K562 (cell line): ENCODE results near the gene OR2T8. TPM values are rescaled to one million over a fixed set of nuclear protein-coding genes. Genes with fewer than 3 reads are reported as not detected.
A peak's percentile ranks its signal among the peaks of the same experiment; 100 is the strongest.

Experiments used
- ATAC-seq: fragments of 200-7000 bp; cut with Tn5 transposase; 3 replicates; pipeline ENCODE4 v1.9.1; 2020; ENCODE audit warnings: moderate library complexity
- BruUV-seq: library from RNA; stranded (reverse); fragments of 400-500 nt; replicated peaks from 2 replicates; lab custom pipeline; 2021; lab: Mats Ljungman, UMichigan
- CTCF ChIA-PET: fragments of 300-600 bp; formaldehyde crosslinking; extraction: SDS; loops from one replicate; lab custom pipeline; 2021; ENCODE audit warnings: low intra/inter-chr PET ratio; lab: Yijun Ruan, JAX
- POLR2A ChIA-PET: fragments of 300-600, 350-650 bp; sonication (Branson Sonifier 250); formaldehyde crosslinking; extraction: SDS; loops from one replicate; lab custom pipeline; 2021; ENCODE audit warnings: antibody characterized with exemption, inconsistent platforms; lab: Yijun Ruan, JAX
- DNase-seq, 4 experiments: peaks; one replicate each; pipeline versions ENCODE4 v3.0.0 to v3.0.0-alpha.2; 2011 to 2018; ENCODE audit warnings: low spot score in 3 of 4, mixed read lengths in 3 of 4; ENCODE audit errors: extremely low read depth in 1 of 4
- FAIRE-seq: peaks from 2 replicates; lab custom pipeline; 2011; peaks lifted over from hg19 to GRCh38; lab: Jason Lieb, UNC
- H2AFZ ChIP-seq: 2 replicates; pipeline ENCODE4 v1.6.0; 2011; ENCODE audit warnings: low read depth, low read length, control low read depth, inconsistent platforms
- H3K27ac ChIP-seq: fragments of 200-600 bp; 3 replicates; pipeline ENCODE4 v1.8.0; 2011; ENCODE audit warnings: low read depth, mild to moderate bottlenecking, control low read depth, inconsistent platforms, low read length, moderate library complexity, mixed read lengths; ENCODE audit errors: extremely low read depth
- H3K27me3 ChIP-seq, 2 experiments: fragments of 300-600 bp in 1 of 2; 2 replicates in 1 of 2; 3 replicates in 1 of 2; pipeline versions ENCODE4 v1.6.0 to v1.8.0; 2011; ENCODE audit warnings: inconsistent platforms in 2 of 2, low read length in 2 of 2, mild to moderate bottlenecking in 1 of 2, mixed read lengths in 1 of 2, moderate library complexity in 1 of 2; ENCODE audit not compliant: control insufficient read depth in 2 of 2, insufficient read depth in 2 of 2
- H3K36me3 ChIP-seq: fragments of 300-600 bp; 3 replicates; pipeline ENCODE4 v1.8.0; 2011; ENCODE audit warnings: mild to moderate bottlenecking, low read length, inconsistent platforms; ENCODE audit not compliant: control insufficient read depth, insufficient read depth
- H3K4me1 ChIP-seq, 2 experiments: fragments of 200-600 bp in 1 of 2; replicated peaks in 1 of 2; 2 replicates in 1 of 2; 3 replicates in 1 of 2; pipeline versions ENCODE4 v1.5.1 to v1.8.0; 2011; ENCODE audit warnings: inconsistent platforms in 2 of 2, low read length in 2 of 2, mild to moderate bottlenecking in 1 of 2, mixed read lengths in 1 of 2, moderate library complexity in 1 of 2; ENCODE audit not compliant: control insufficient read depth in 2 of 2, insufficient read depth in 2 of 2
- H3K4me2 ChIP-seq: 2 replicates; pipeline ENCODE4 v1.6.1; 2011; ENCODE audit warnings: low read length, control low read depth, inconsistent platforms, mixed read lengths; ENCODE audit not compliant: insufficient read depth
- H3K4me3 ChIP-seq: fragments of 200-600 bp; sonication (generic), shearing (Covaris generic); 2 replicates; pipeline ENCODE4 v1.5.1; 2016; ENCODE audit warnings: control low read depth, inconsistent platforms
- H3K79me2 ChIP-seq: fragments of 200-600 bp; 3 replicates; pipeline ENCODE4 v1.8.0; 2011; ENCODE audit warnings: low read length, inconsistent platforms; ENCODE audit not compliant: control insufficient read depth, insufficient read depth
- H3K9ac ChIP-seq, 2 experiments: 2 replicates each; pipeline versions ENCODE4 v1.6.0 to v1.6.1; 2011; ENCODE audit warnings: low read depth in 2 of 2, low read length in 2 of 2, control low read depth in 1 of 2, inconsistent platforms in 1 of 2, mild to moderate bottlenecking in 1 of 2, mixed read lengths in 1 of 2; ENCODE audit not compliant: insufficient read depth in 1 of 2
- H3K9me1 ChIP-seq: one replicate; pipeline ENCODE4 v1.6.0; 2011; ENCODE audit warnings: inconsistent platforms, mild to moderate bottlenecking, low read length, moderate library complexity; ENCODE audit not compliant: control insufficient read depth, insufficient read depth
- H3K9me3 ChIP-seq: replicated peaks from 2 replicates; pipeline ENCODE4 v1.5.1; 2011; ENCODE audit warnings: low read depth, low read length, inconsistent platforms; ENCODE audit not compliant: control insufficient read depth, insufficient read depth
- H4K20me1 ChIP-seq: replicated peaks from 2 replicates; pipeline ENCODE4 v1.6.1; 2011; ENCODE audit warnings: low read length, inconsistent platforms, mixed read lengths; ENCODE audit not compliant: control insufficient read depth, insufficient read depth
- CBFA2T3 ChIP-seq: fragments of 450-650 bp; IDR thresholded peaks from 2 replicates; pipeline ENCODE4 v1.6.1; 2017
- CHD1 ChIP-seq: fragments of 200-600 bp; sonication (generic); IDR thresholded peaks from one replicate; pipeline ENCODE4 v1.6.1; 2012; ENCODE audit warnings: mild to moderate bottlenecking, moderate library complexity, low read length, inconsistent platforms
- CREB1 ChIP-seq, 2 experiments: sonication (generic) in 1 of 2; formaldehyde crosslinking in 1 of 2; IDR thresholded peaks; 2 replicates each; pipeline versions ENCODE4 v1.6.1 to v1.8.0; 2012 to 2022; ENCODE audit warnings: inconsistent platforms in 1 of 2, mild to moderate bottlenecking in 1 of 2, missing genetic modification reagents in 1 of 2, moderate library complexity in 1 of 2
- CREB5 ChIP-seq: fragments of 250-450 bp; sonication (Bioruptor Pico); IDR thresholded peaks from 2 replicates; pipeline ENCODE4 v1.5.0; 2020; ENCODE audit warnings: mild to moderate bottlenecking
- CTCFL ChIP-seq: IDR thresholded peaks from 2 replicates; pipeline ENCODE4 v1.6.1; 2011; ENCODE audit warnings: borderline replicate concordance, low read depth, mild to moderate bottlenecking, moderate library complexity, low read length; ENCODE audit not compliant: insufficient read depth, poor library complexity, severe bottlenecking
- GTF2F1 ChIP-seq: IDR thresholded peaks from 2 replicates; pipeline ENCODE4 v1.6.1; 2011; ENCODE audit warnings: low read depth, low read length, improper control_type of control experiment
- HINFP ChIP-seq: fragments of 450-650 bp; conservative IDR thresholded peaks from 2 replicates; pipeline ENCODE4 v1.6.1; 2016; ENCODE audit warnings: missing genetic modification characterization, low read depth, mild to moderate bottlenecking, control low read depth, missing compliant biosample characterization
- ID3 ChIP-seq, 2 experiments: fragments of 250-450 bp in 1 of 2; fragments of 450-650 bp in 1 of 2; sonication (Bioruptor Pico) in 1 of 2; IDR thresholded peaks; 2 replicates each; pipeline versions ENCODE4 v1.6.1 to v1.8.0; 2016 to 2021; ENCODE audit warnings: mild to moderate bottlenecking in 2 of 2, moderate library complexity in 2 of 2, missing compliant biosample characterization in 1 of 2, missing genetic modification characterization in 1 of 2
- JUND ChIP-seq, 2 experiments: IDR thresholded peaks; 2 replicates in 1 of 2; 3 replicates in 1 of 2; pipeline ENCODE4 v1.6.1; 2011; ENCODE audit warnings: borderline replicate concordance in 2 of 2, low read depth in 2 of 2, low read length in 2 of 2, improper control_type of control experiment in 1 of 2, missing biosample characterization in 1 of 2, missing genetic modification characterization in 1 of 2, missing genetic modification reagents in 1 of 2
- KLF6 ChIP-seq: fragments of 250-450 bp; sonication (Bioruptor Pico); IDR thresholded peaks from 2 replicates; pipeline ENCODE4 v1.4.0; 2020; ENCODE audit warnings: mild to moderate bottlenecking, moderate library complexity, borderline replicate concordance
- NFRKB ChIP-seq: fragments of 450-650 bp; IDR thresholded peaks from 2 replicates; pipeline ENCODE4 v1.6.1; 2016; ENCODE audit warnings: low read depth
- SMAD2 ChIP-seq: fragments of 150-350 bp; IDR thresholded peaks from 2 replicates; pipeline ENCODE4 v1.6.1; 2014; ENCODE audit warnings: low read depth, mild to moderate bottlenecking, low read length
- ZNF121 ChIP-seq: sonication (generic); formaldehyde crosslinking; conservative IDR thresholded peaks from 2 replicates; pipeline ENCODE4 v1.8.0; 2022; ENCODE audit warnings: missing genetic modification reagents
- ZNF431 ChIP-seq: sonication (generic); formaldehyde crosslinking; IDR thresholded peaks from 2 replicates; pipeline ENCODE4 v1.8.0; 2022; ENCODE audit warnings: mild to moderate bottlenecking, missing genetic modification reagents
- WGBS: fragments of 100-300 bp; shearing (Covaris generic); methylation state at CpG from one replicate; pipeline ENCODE4 v1.1.6; 2016; ENCODE audit warnings: low coverage, mixed read lengths; ENCODE audit not compliant: insufficient coverage; ENCODE audit errors: missing lambda C conversion rate; 5-methylcytosine and 5-hydroxymethylcytosine counted together
- in situ Hi-C: fragments of 300-500 bp; cut with MboI; formaldehyde crosslinking; loops from 4 replicates; pipeline ENCODE4 v1.15.0; 2018; ENCODE audit warnings: inconsistent platforms, mixed read lengths
- intact Hi-C: fragments of 100-400 bp; cut with micrococcal nuclease; formaldehyde crosslinking; loops from 2 replicates; pipeline ENCODE4 v1.14.2; 2022
- polyA plus RNA-seq, 8 experiments: library from polyadenylated mRNA; depleted of rRNA in 4 of 8; stranded (reverse) in 5 of 8; unstranded in 3 of 8; fragments of >200 nt; fragmentation: Nextera tagmentation in 2 of 8; fragmentation: Illumina TruSeq in 1 of 8; extraction: Ambion mirVana in 2 of 8; extraction: Trizol in 1 of 8; gene quantifications; 2 replicates each; pipeline versions ENCODE4 v1.2.1 to v1.2.3, GENCODE V29; 2011 to 2014; ENCODE audit warnings: inconsistent platforms in 1 of 8, missing spikeins in 1 of 8
- total RNA-seq, 7 experiments: library from RNA; depleted of rRNA in 6 of 7; stranded (reverse); fragments of >200 nt in 6 of 7; fragmentation: Illumina TruSeq in 2 of 7; extraction: Trizol in 2 of 7; gene quantifications; 2 replicates each; pipeline versions ENCODE4 v1.2.1 to v1.2.3, GENCODE V29; 2011 to 2021; ENCODE audit warnings: low replicate concordance in 1 of 7

Gene OR2T8
- total and polyA plus RNA-seq, 9 of the 15 experiments (the other 6 are each of a cell fraction or from before 2014, with no cell fraction given) = 0.08 to 0.46 (median 0.31) TPM; not detected in 3

- no peak for TF ChIP-seq HINFP
Observed at GRCh38 chr1:247935781-247936180, 15.7 kb downstream of the OR2T8 start (continued).

GRCh38 chr1:247936415-247936814, 16.4 kb downstream of the OR2T8 start:
- CTCF ChIA-PET = interaction anchor here (0.7 to 1.0 kb wide), 4 partner anchors 68 to 873 kb away, joined by 3 read pairs; no protein-coding TSS in a partner anchor
- no peak overlapping the region for H3K27ac ChIP-seq
- DNase-seq (no peak), FAIRE-seq (no peak), ATAC-seq (no peak)
- no peak overlapping the region for H3K4me3 ChIP-seq
- no peaks in the 10 kb centered on the region for H3K79me2 ChIP-seq
- H4K20me1 ChIP-seq = no peaks in the 10 kb centered on the region
- no peak overlapping the region for H3K4me2 ChIP-seq
- no peaks in the 10 kb centered on the region for H3K9me1 ChIP-seq
- POLR2A ChIA-PET = no interaction called here
- no peaks in the 10 kb centered on the region for H3K36me3 ChIP-seq
- peaks cover 7% of the 10 kb centered on the region; the same call in 1 of the 2 replicates for H3K9me3 ChIP-seq
- intact Hi-C loops (loop anchor here (5.0 to 10.0 kb wide), 4 partner anchors 104 to 871 kb away; no protein-coding TSS in a partner anchor), in situ Hi-C loops (no loop called here)
- no peak overlapping the region for H3K9ac ChIP-seq
- peaks cover 0 to 11% of the 10 kb centered on the region in 2 experiments; a peak in 2 of 5 replicates for H3K4me1 ChIP-seq
- H2AFZ ChIP-seq = peak overlapping the region; percentile 98; the same call in 1 of the 2 replicates
- WGBS = 57% methylated on average over 18 of the region's 18 CpGs
- BruUV-seq = no TSS peak
- H3K27me3 ChIP-seq = no peaks in the 10 kb centered on the region
- no peak for TF ChIP-seq GTF2F1
- TF ChIP-seq ZNF431 (CRISPR knock-in tag) = no peak
- TF ChIP-seq CHD1 = no peak
- no peak for TF ChIP-seq KLF6 (CRISPR knock-in tag)
- no peak for TF ChIP-seq ZNF121
- TF ChIP-seq ID3 (CRISPR knock-in tag; IDR thresholded peaks at IDR 0.05) = no peak
- no peak for TF ChIP-seq ID3 (tag; IDR thresholded peaks at IDR 0.05)
- no peak for TF ChIP-seq SMAD2
- no peak for TF ChIP-seq CBFA2T3
- TF ChIP-seq CTCFL = no peak
- TF ChIP-seq CREB1 (IDR thresholded peaks at IDR 0.05) = no peak
- no peak for TF ChIP-seq CREB1 (CRISPR knock-in tag; IDR thresholded peaks at IDR 0.05)
- TF ChIP-seq CREB5 (CRISPR knock-in tag) = no peak
- TF ChIP-seq JUND (IDR thresholded peaks at IDR 0.05; ENCODE audit: borderline replicate concordance, low read depth, low read length) = no peak
- TF ChIP-seq JUND (tag; IDR thresholded peaks at IDR 0.05; ENCODE audit: borderline replicate concordance, low read depth, low read length) = no peak
- TF ChIP-seq NFRKB = no peak
